Epithelial cell of proximal tubule (primary cell): ENCODE data around the gene PGM2L1. TPM values are rescaled to one million over a fixed set of nuclear protein-coding genes. Genes with fewer than 3 reads are reported as not detected.
"Not testable (repeated sequence)": the region's sequence is repeated elsewhere in the genome, so short reads cannot be mapped to it uniquely, and the experiment has no call there.

Experiments
- DNase-seq: peaks from one replicate; pipeline ENCODE4 v3.0.0-alpha.2; 2011; ENCODE audit warnings: low read depth
- H3K4me3 ChIP-seq: 2 replicates; pipeline ENCODE4 v1.5.1; 2011; ENCODE audit warnings: low read depth, mild to moderate bottlenecking, low read length
- total RNA-seq: library from RNA; depleted of rRNA; stranded (reverse); fragments of >200 nt; gene quantifications from 2 replicates; pipeline ENCODE4 v1.2.3, GENCODE V29; 2015
- TF ChIP-seq, protein P1 (sequence below): conservative IDR thresholded peaks from 2 replicates; pipeline ENCODE4 v1.5.1; 2012; ENCODE audit warnings: low read depth, mild to moderate bottlenecking, low read length

PGM2L1 gene
- total RNA-seq, 1 donor from 2014 or later, result 10.3 TPM

DNA sequence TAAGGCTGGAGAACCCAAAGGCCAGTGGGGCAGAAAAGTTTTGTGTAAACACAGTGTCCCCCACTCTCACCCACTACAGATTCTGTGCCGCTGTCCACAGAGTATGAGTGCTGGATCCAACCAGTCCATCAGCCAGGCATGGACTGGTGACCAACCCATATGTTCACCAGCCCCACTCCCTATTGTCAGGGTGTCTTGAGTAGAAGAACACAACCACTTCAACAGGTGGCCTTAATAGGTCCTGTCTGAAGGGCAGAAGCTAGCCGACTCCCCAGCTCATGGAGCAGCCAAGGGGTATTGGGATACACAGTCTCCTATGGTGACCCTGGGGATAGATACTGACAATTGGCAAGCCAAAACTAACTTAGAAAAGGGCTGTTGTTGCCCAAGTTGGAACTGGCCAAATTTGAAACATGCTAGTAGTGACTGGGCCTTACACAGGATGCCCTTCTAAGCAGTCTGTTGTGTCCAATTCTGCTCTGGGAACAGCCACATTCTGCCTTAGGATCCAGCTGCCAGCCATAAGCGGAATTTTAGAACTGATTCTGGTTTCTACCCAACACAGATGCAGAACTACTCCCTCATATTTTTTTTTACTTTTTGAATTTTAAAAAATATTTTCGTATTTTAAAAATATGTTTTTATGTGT, 19.8 kb upstream of the PGM2L1 start:
- no peak overlapping the region for H3K4me3 ChIP-seq
- DNase-seq, result no peak
- TF ChIP-seq, protein P1, sequence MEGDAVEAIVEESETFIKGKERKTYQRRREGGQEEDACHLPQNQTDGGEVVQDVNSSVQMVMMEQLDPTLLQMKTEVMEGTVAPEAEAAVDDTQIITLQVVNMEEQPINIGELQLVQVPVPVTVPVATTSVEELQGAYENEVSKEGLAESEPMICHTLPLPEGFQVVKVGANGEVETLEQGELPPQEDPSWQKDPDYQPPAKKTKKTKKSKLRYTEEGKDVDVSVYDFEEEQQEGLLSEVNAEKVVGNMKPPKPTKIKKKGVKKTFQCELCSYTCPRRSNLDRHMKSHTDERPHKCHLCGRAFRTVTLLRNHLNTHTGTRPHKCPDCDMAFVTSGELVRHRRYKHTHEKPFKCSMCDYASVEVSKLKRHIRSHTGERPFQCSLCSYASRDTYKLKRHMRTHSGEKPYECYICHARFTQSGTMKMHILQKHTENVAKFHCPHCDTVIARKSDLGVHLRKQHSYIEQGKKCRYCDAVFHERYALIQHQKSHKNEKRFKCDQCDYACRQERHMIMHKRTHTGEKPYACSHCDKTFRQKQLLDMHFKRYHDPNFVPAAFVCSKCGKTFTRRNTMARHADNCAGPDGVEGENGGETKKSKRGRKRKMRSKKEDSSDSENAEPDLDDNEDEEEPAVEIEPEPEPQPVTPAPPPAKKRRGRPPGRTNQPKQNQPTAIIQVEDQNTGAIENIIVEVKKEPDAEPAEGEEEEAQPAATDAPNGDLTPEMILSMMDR, result no peak

DNA sequence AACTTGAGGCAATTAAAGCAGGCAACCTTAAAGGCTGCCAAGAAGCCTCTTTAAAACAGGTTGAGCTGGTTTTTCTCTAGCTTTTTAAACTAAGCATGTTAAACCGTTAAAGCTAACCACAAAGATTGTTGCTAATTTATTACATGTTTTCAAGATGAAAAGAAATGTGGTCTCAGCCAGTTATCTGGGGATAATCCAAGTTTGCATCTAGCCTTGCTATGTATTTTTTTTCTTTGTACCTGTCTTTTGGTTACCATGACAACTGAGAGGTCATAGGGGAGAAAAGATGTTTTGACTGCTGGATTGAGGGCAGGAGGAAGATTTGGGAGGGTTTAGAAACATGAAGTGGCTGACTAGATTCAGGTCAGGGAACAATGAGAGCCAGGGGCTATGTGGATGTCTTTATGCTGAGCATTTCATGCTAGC, 19.2 kb upstream of the PGM2L1 start:
- no peak for DNase-seq
- TF ChIP-seq, protein P1, result no peak
- H3K4me3 ChIP-seq, result no peak overlapping the region

DNA sequence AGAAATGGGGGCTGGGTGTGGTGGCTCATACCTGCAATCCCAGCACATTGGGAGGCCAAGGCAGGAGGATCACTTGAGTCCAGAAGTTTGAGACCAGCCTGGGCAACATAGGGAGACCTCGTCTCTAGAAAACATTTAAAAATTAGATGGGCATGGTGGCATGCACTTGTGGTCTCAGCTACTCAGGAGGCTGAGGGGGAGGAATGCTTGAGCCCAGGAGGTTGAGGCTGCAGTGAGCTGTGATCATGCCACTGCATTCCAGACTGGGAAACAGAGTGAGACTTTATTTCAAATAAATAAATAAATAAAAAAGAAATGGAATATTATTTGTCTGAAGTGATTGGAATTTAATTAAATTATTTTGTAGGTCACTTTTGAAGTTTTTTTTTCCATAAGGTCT, 18.7 kb upstream of the PGM2L1 start:
- not testable (repeated sequence) for H3K4me3 ChIP-seq, DNase-seq

DNA sequence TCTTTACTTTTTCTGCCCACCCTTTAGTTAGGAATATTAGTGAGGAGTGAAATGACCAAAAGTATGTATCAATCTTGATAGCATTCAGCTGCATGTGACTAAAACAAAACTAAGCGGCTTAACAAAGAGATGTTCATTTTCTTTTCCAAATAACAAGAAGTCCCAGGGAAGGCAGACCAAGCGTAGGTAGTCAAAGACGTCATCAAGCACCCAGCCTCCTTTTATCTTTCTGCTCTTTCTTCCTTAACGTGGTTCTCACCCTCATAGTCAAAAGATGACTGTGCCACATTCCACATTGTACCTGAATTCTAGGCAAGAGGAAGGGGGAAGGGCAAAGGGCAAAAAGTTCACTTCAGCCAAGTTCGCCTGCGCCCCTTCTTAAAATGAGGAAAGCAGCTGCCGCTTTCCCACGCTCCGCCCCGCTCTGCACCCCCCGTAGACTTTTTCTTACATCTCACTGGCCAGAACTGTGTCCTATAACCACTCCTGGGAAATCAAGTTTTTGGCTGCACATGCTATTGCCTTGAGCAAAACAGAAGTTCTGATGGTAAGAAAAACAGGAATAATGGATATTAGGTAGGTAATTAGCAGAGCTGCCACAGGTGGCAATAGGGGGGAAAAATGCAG, 14.6 kb upstream of the PGM2L1 start:
- DNase-seq, result no peak
- H3K4me3 ChIP-seq, result no peak overlapping the region
- TF ChIP-seq, protein P1, result no peak

DNA sequence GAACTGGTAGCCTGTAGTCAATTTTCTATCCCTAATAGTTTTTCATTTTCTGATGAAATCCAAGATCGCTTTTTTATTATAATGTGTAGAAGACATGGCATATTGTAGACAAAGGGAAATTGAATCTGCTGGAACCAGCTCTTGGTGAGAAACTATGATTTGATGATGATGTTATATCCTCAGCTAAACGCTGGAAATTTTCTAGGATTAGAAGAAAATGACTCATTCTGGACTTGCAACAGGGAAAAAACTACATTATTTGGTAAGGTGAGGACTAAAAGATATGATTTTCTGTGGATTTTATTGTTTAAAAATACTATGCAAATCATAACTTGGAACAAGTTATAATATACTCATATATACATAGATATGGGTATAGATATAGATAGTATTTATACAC, 14.1 kb upstream of the PGM2L1 start:
- DNase-seq, result no peak
- H3K4me3 ChIP-seq, result no peak overlapping the region
- TF ChIP-seq, protein P1, result no peak

DNA sequence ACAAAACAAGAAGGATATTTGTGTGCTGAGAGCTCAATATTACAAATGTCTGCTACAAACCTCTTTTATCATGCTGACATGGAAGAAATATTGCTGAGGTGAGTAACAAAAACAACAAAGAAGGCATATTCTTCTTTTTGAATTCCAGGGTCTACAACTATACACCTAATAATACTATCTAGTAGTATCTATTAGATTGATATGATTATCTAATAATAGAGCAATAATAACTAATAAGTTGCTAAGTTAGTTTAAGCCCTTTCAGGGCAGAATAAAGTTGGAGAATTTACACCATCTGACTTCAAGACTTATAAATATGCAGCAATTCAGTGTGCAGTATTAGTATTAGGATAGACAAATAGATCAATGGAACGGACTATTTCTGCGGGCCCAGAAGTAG, 11.4 kb upstream of the PGM2L1 start:
- TF ChIP-seq, protein P1, result no peak
- DNase-seq, result no peak
- H3K4me3 ChIP-seq, result no peak overlapping the region

DNA sequence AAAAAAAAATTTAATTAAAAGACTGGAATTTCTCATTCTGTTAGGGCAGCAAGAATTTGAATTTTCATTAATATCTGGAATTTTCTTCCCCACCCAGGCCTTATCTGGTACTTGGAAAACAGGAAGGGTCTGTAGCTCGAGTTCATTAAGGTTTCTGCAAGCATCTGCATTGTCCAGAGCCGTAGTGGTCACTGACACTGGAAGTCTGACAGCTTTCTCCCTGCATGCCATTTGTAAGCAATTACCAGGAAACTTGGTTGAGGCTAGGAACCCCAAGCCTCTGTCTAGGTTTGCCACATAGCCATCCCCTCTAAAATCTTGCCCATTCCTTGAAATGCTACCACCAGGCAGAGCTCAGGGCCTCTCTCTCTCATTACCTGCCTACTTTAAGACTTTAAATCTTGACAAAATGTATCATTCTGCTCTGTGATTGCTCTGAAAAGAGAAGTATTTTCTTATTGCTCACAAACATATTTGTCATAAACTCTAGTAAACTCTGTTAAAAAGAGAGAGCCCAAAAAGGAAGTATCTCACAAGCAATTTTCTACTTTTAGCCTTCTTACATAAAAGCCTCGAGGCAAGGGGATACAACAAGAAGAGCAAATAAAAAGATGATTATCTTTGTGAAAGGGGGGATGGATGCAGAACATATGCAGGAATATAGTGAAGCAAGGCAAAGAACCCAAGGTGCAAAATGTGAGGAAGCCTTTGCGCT, 5.5 kb upstream of the PGM2L1 start:
- DNase-seq, result no peak
- TF ChIP-seq, protein P1, result no peak
- no peak overlapping the region for H3K4me3 ChIP-seq
